GM23338 (cell line): ENCODE results near the gene ZNF628.
A peak's percentile ranks its signal among the peaks of the same experiment; 100 is the strongest.

Experiments
- CREB1 ChIP-seq: fragments of 250-450 bp; sonication (Bioruptor Pico); IDR thresholded peaks from 2 replicates; pipeline ENCODE4 v1.5.0; 2020; ENCODE audit warnings: low read depth, mild to moderate bottlenecking, moderate library complexity
- EZH2 ChIP-seq: fragments of 200-600 bp; sonication (generic); IDR thresholded peaks from one replicate; pipeline ENCODE4 v1.8.0; 2017; ENCODE audit warnings: antibody characterized with exemption, mild to moderate bottlenecking, low read depth; ENCODE audit not compliant: unreplicated experiment
- EZH2phosphoT487 ChIP-seq: fragments of 200-600 bp; sonication (generic); IDR thresholded peaks from one replicate; pipeline ENCODE4 v1.8.1; 2018; ENCODE audit warnings: antibody characterized with exemption; ENCODE audit not compliant: unreplicated experiment
- JUNB ChIP-seq: IDR thresholded peaks from one replicate; pipeline ENCODE4 v1.6.1; 2016; ENCODE audit warnings: antibody characterized with exemption; ENCODE audit not compliant: unreplicated experiment
- NANOG ChIP-seq: IDR thresholded peaks from 2 replicates; pipeline ENCODE4 v1.6.1; 2016; ENCODE audit warnings: antibody characterized with exemption, borderline replicate concordance
- POLR2AphosphoS5 ChIP-seq: IDR thresholded peaks from 2 replicates; pipeline ENCODE4 v1.6.1; 2016; ENCODE audit warnings: antibody characterized with exemption, low read depth
- ZNF331 ChIP-seq: fragments of 250-450 bp; sonication (Bioruptor Pico); IDR thresholded peaks from 2 replicates; pipeline ENCODE4 v1.5.0; 2020; ENCODE audit warnings: low read depth, mild to moderate bottlenecking, moderate library complexity
- TF ChIP-seq, protein P1 (sequence below), 2 experiments: fragments of 200-600 bp in 1 of 2; sonication (generic) in 1 of 2; conservative IDR thresholded peaks; 2 replicates each; pipeline versions ENCODE4 v1.5.1 to v1.6.1; 2016 to 2017; ENCODE audit warnings: antibody characterized with exemption in 2 of 2, low read depth in 2 of 2, mild to moderate bottlenecking in 2 of 2, moderate library complexity in 1 of 2
- TF ChIP-seq, protein P2 (sequence below): IDR thresholded peaks from one replicate; pipeline ENCODE4 v1.6.1; 2018; ENCODE audit warnings: antibody characterized with exemption; ENCODE audit not compliant: unreplicated experiment
- TF ChIP-seq, protein P3 (sequence below): IDR thresholded peaks from 2 replicates; pipeline ENCODE4 v1.6.1; 2016; ENCODE audit warnings: antibody characterized with exemption

DNA sequence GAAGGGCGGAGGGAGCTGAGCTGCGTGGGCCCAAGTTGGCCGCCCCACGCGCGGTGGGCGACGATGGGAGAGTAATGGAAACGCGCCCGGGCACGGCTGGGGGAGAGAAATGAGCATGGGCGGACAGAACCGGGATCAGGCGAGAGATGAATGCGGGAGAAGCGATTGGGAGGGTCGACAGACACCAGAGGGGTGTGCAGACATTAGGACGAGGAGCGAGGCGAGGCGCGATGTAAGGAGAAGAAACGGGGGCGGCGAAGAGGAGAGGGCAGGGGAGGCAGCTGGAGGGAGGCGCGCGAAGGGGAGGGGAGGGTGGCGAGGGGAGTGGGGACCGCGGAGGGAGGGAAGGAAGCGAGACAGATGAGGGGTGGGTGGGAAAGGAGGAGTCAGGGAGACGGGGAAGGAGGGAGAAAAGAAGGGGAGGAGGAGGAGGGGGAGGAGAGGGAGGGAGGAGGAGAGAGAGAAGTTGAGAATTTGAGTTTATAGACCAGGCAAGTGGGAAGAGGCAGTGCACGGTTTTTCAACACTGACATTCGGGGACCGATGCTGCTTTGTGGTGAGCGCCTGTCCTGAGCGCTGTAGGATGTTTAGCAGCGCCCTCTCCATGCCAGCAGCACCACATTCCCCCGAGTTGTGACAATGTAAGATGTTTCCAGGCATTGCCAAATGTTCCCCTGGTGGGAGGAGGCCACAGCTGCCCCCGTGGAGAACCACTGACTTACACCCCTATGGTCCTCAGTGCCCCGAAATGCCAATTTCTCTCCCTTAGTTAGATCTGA, 33.2 kb upstream of the ZNF628 start, which contains the start of gene SHISA7:
- TF ChIP-seq, protein P1, sequence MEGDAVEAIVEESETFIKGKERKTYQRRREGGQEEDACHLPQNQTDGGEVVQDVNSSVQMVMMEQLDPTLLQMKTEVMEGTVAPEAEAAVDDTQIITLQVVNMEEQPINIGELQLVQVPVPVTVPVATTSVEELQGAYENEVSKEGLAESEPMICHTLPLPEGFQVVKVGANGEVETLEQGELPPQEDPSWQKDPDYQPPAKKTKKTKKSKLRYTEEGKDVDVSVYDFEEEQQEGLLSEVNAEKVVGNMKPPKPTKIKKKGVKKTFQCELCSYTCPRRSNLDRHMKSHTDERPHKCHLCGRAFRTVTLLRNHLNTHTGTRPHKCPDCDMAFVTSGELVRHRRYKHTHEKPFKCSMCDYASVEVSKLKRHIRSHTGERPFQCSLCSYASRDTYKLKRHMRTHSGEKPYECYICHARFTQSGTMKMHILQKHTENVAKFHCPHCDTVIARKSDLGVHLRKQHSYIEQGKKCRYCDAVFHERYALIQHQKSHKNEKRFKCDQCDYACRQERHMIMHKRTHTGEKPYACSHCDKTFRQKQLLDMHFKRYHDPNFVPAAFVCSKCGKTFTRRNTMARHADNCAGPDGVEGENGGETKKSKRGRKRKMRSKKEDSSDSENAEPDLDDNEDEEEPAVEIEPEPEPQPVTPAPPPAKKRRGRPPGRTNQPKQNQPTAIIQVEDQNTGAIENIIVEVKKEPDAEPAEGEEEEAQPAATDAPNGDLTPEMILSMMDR (conservative IDR thresholded peaks at IDR 0.05; ENCODE audit: low read depth in 2 of 2), result no peak; a peak in 1 of 4 replicates
- TF ChIP-seq EZH2 (peak; percentile 66), CREB1 (CRISPR knock-in tag) (no peak), JUNB (no peak), POLR2AphosphoS5 (no peak), ZNF331 (CRISPR knock-in tag) (no peak), NANOG (no peak), EZH2phosphoT487 (no peak)
- TF ChIP-seq, protein P2, sequence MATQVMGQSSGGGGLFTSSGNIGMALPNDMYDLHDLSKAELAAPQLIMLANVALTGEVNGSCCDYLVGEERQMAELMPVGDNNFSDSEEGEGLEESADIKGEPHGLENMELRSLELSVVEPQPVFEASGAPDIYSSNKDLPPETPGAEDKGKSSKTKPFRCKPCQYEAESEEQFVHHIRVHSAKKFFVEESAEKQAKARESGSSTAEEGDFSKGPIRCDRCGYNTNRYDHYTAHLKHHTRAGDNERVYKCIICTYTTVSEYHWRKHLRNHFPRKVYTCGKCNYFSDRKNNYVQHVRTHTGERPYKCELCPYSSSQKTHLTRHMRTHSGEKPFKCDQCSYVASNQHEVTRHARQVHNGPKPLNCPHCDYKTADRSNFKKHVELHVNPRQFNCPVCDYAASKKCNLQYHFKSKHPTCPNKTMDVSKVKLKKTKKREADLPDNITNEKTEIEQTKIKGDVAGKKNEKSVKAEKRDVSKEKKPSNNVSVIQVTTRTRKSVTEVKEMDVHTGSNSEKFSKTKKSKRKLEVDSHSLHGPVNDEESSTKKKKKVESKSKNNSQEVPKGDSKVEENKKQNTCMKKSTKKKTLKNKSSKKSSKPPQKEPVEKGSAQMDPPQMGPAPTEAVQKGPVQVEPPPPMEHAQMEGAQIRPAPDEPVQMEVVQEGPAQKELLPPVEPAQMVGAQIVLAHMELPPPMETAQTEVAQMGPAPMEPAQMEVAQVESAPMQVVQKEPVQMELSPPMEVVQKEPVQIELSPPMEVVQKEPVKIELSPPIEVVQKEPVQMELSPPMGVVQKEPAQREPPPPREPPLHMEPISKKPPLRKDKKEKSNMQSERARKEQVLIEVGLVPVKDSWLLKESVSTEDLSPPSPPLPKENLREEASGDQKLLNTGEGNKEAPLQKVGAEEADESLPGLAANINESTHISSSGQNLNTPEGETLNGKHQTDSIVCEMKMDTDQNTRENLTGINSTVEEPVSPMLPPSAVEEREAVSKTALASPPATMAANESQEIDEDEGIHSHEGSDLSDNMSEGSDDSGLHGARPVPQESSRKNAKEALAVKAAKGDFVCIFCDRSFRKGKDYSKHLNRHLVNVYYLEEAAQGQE, result no peak
- TF ChIP-seq, protein P3, sequence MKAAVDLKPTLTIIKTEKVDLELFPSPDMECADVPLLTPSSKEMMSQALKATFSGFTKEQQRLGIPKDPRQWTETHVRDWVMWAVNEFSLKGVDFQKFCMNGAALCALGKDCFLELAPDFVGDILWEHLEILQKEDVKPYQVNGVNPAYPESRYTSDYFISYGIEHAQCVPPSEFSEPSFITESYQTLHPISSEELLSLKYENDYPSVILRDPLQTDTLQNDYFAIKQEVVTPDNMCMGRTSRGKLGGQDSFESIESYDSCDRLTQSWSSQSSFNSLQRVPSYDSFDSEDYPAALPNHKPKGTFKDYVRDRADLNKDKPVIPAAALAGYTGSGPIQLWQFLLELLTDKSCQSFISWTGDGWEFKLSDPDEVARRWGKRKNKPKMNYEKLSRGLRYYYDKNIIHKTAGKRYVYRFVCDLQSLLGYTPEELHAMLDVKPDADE, result no peak
